NCI-H2196 treated with DMSO at 0.1 percent for 48 hours (cell line): ENCODE results near the gene NISCH.

Experiments
- DNase-seq: peaks from one replicate; lab custom pipeline; 2025; ENCODE audit not compliant: unreplicated experiment; lab: John Stamatoyannopoulos, UW

Gene NISCH

GRCh38 chr3:52536112-52536368 is 80.6 kb downstream of the NISCH start:
- no peak for DNase-seq

GRCh38 chr3:52536369-52537164 is 81.2 kb downstream of the NISCH start, which contains the start of gene UQCC5:
TSS of gene UQCC5 (plus strand) at chr3:52536605. CDS start at chr3:52536756, 151 bp downstream.
- peak; percentile 87 for DNase-seq

- DNase-seq = no peak
Measured at GRCh38 chr3:52537165-52537620, 81.8 kb downstream of the NISCH start.

GRCh38 chr3:52537726-52538421 is 82.5 kb downstream of the NISCH start:
- DNase-seq = no peak

- no peak for DNase-seq
Measured at GRCh38 chr3:52539010-52539653, 83.7 kb downstream of the NISCH start.

- no peak for DNase-seq
Measured at GRCh38 chr3:52541050-52541449, 85.6 kb downstream of the NISCH start.
